ENCODE data around the gene ELMO3. TPM values are rescaled to one million over a fixed set of nuclear protein-coding genes. Genes with fewer than 3 reads are reported as not detected.

The ELMO3 gene
- total RNA-seq, 1 experiment from 2014 or later: 8.6 TPM

GRCh38 chr16:67190041-67190440 lies 8.9 kb upstream of the ELMO3 start, which contains the start of gene EXOC3L1:
TSS of gene EXOC3L1 (minus strand) at chr16:67190136. CDS start at chr16:67189676, 460 bp downstream.
- peaks cover 8% of the 10 kb centered on the region for H3K23me2 ChIP-seq (ENCODE audit: insufficient read length, low read depth, low read length, poor library complexity, severe bottlenecking)
- no peak within 1 kb of the TSS for H2BK120ac ChIP-seq (ENCODE audit: low read depth, low read length, poor library complexity, severe bottlenecking)
- Mint-ChIP-seq H3K4me1 (peaks cover 29 to 42% of the 10 kb centered on the region in 2 experiments), H3K27ac (no peak within 1 kb of the TSS), H3K9me3 (no peaks in the 10 kb centered on the region; a peak in 2 of 5 replicates), H3K27me3 (ENCODE audit: low read depth) (peaks cover 20% of the 10 kb centered on the region), H3K36me3 (ENCODE audit: insufficient read depth in 1 of 3, low read depth in 3 of 3) (peaks cover 17 to 24% (median 23%) of the 10 kb centered on the region in 3 experiments), H3K4me3 (peak within 1 kb of the TSS; percentile 52 to 59; a peak in 4 of 5 replicates)
- H3K18ac ChIP-seq (ENCODE audit: insufficient read length, low read depth, low read length): no peak within 1 kb of the TSS
- H3K56ac ChIP-seq (ENCODE audit: insufficient read length, low read depth, low read length): no peak within 1 kb of the TSS
- H2BK15ac ChIP-seq (ENCODE audit: low read depth, low read length): no peak within 1 kb of the TSS
- no peak within 1 kb of the TSS for H3K9ac ChIP-seq (ENCODE audit: extremely low read depth, insufficient read length, low read length)
- no peak within 1 kb of the TSS for H3K4me2 ChIP-seq (ENCODE audit: insufficient read depth, insufficient read length, low read length)
- no peak within 1 kb of the TSS for H3K4ac ChIP-seq (ENCODE audit: low read depth, low read length)
- no peak for DNase-seq
- WGBS (ENCODE audit: extremely low coverage, insufficient read length, low lambda C conversion rate): no CpG with 5 or more reads among the region's 6 CpGs
- no peak within 1 kb of the TSS for H3T11ph ChIP-seq (ENCODE audit: low read length)
- no peak within 1 kb of the TSS for H2BK5ac ChIP-seq (ENCODE audit: insufficient read length, low read length)
- no peak within 1 kb of the TSS for H3K23ac ChIP-seq (ENCODE audit: insufficient read length, low read depth, low read length)
- H2BK20ac ChIP-seq (ENCODE audit: low read depth, low read length, poor library complexity, severe bottlenecking): no peak within 1 kb of the TSS
- TF ChIP-seq, protein P1, sequence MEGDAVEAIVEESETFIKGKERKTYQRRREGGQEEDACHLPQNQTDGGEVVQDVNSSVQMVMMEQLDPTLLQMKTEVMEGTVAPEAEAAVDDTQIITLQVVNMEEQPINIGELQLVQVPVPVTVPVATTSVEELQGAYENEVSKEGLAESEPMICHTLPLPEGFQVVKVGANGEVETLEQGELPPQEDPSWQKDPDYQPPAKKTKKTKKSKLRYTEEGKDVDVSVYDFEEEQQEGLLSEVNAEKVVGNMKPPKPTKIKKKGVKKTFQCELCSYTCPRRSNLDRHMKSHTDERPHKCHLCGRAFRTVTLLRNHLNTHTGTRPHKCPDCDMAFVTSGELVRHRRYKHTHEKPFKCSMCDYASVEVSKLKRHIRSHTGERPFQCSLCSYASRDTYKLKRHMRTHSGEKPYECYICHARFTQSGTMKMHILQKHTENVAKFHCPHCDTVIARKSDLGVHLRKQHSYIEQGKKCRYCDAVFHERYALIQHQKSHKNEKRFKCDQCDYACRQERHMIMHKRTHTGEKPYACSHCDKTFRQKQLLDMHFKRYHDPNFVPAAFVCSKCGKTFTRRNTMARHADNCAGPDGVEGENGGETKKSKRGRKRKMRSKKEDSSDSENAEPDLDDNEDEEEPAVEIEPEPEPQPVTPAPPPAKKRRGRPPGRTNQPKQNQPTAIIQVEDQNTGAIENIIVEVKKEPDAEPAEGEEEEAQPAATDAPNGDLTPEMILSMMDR (conservative IDR thresholded peaks at IDR 0.05): no peak
- peaks cover 4% of the 10 kb centered on the region; the same call in 1 of the 2 replicates for H3K4me1 ChIP-seq (ENCODE audit: insufficient read depth, low read length)
- H3K79me2 ChIP-seq (ENCODE audit: insufficient read depth, low read length): peaks cover 13% of the 10 kb centered on the region; the same call in 1 of the 2 replicates
- H4K20me1 ChIP-seq (ENCODE audit: control insufficient read depth, insufficient read depth, insufficient read length): no peaks in the 10 kb centered on the region
- no peak within 1 kb of the TSS for H3K14ac ChIP-seq (ENCODE audit: insufficient read depth, low read length)
- H2AK5ac ChIP-seq (ENCODE audit: insufficient read length, low read length): no peak within 1 kb of the TSS
- no peak within 1 kb of the TSS for H4K8ac ChIP-seq (replicated peaks; ENCODE audit: insufficient read length, low read depth, low read length)
- no peak within 1 kb of the TSS for H4K5ac ChIP-seq (ENCODE audit: insufficient read length, low read depth, low read length)
- no peak within 1 kb of the TSS for H4K91ac ChIP-seq (ENCODE audit: insufficient read length, low read depth, low read length)
- H2BK12ac ChIP-seq (ENCODE audit: insufficient read length, low read depth, low read length): no peak within 1 kb of the TSS
- H3K9me3 ChIP-seq (ENCODE audit: control insufficient read depth, low read depth, low read length): no peaks in the 10 kb centered on the region
- peaks cover 13% of the 10 kb centered on the region for H3K79me1 ChIP-seq (ENCODE audit: insufficient read depth, low read depth, low read length, poor library complexity, severe bottlenecking)
- no peak within 1 kb of the TSS for H3K27ac ChIP-seq (ENCODE audit: insufficient read length, low read depth, low read length)
- H2AFZ ChIP-seq (ENCODE audit: low read length): no peak within 1 kb of the TSS
- no peaks in the 10 kb centered on the region; the same call in none of the 2 replicates for H3K27me3 ChIP-seq (ENCODE audit: insufficient read depth, low read length)

Measured in H9 (cell line).